GM12875 (cell line): ENCODE data around the gene MIOS.

ENCODE experiments used
- H3K4me3 ChIP-seq: one replicate; pipeline ENCODE4 v1.5.1; 2011; ENCODE audit warnings: low read depth, low read length, control low read depth
- CTCF ChIP-seq: IDR thresholded peaks from 2 replicates; pipeline ENCODE4 v1.5.1; 2011; ENCODE audit warnings: low read depth, mild to moderate bottlenecking, control low read depth, inconsistent platforms, low read length, moderate library complexity, borderline replicate concordance; ENCODE audit not compliant: insufficient read depth

Gene MIOS

DNA sequence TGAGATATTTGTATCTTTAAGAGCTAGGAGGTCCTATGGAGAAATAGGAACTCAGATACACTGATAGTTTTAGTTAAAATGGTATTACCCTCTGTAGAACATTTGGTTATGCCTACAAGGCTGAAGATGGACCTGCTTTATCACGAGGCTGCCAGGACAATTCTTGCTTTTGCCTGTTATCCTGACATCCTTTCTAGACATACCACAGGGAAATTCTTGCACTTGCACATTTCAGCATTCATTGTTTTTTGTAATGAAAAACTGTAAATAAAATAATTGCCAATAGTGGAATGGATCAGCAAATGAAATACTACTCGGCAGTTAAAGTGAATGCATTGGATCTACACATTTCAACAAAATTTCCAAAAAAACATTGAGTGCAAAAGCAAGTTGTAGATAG lies 40.7 kb upstream of the MIOS start:
- TF ChIP-seq CTCF: no peak
- no peak overlapping the region for H3K4me3 ChIP-seq

- no peak for TF ChIP-seq CTCF
- H3K4me3 ChIP-seq: no peak overlapping the region
Observed at GRCh38 chr7:7527047-7527446, 39.6 kb upstream of the MIOS start.

DNA sequence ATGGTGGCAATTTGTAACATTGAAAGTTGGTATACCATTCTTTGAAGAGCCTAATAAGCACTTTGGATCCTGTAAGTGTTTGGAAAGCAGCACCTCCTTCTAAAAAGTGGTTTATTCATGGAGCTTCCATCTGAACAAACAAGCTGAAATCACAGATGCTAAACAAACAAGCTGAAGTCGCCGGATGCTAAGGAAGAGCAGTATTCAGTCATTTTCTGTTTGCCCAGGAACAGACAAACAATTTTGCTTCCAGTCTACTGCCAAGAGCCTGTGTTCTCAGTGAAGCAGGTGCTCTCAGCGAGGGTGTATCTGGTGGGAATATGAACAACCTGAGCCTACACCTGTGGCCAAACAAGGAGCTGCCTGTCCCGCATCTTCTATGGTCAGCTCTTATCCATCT lies 37.4 kb upstream of the MIOS start:
- no peak for TF ChIP-seq CTCF
- H3K4me3 ChIP-seq: no peak overlapping the region

DNA sequence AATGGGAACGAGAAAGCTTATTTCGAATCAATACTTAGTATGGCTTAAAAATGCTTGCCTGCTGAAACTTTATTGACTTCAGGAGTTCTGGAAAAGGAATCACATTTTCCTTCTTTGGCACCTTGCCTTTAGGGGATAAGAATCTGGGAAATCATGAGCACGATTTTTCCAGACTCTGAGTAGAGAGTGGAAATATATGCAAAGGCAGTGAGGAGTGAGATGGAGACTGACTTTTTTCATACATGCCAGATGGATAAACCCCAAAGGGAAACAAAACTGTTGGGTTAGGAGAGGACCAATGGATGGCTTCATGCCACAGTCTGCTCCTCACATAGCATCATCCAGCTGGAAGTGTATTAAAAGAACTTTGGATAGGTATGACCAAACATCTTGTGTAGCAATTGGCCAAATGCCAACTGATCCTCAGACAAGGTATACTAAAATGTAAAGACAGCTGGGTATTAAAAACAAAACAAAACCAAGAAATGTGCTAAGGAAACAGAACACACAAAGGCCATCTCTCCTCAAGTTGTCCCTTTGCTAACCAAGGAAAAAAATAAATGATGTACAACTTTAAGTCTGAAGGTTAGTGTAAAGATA lies 32.8 kb upstream of the MIOS start:
- H3K4me3 ChIP-seq: no peak overlapping the region
- no peak for TF ChIP-seq CTCF

- no peak for TF ChIP-seq CTCF
- no peak within 1 kb of the TSS for H3K4me3 ChIP-seq
Observed at GRCh38 chr7:7535691-7536090, 31.0 kb upstream of the MIOS start, which contains the start of gene COL28A1. Gene COL28A1, minus strand, starts transcription at chr7:7535873. Its CDS starts 2,998 bp downstream, at chr7:7532875.

DNA sequence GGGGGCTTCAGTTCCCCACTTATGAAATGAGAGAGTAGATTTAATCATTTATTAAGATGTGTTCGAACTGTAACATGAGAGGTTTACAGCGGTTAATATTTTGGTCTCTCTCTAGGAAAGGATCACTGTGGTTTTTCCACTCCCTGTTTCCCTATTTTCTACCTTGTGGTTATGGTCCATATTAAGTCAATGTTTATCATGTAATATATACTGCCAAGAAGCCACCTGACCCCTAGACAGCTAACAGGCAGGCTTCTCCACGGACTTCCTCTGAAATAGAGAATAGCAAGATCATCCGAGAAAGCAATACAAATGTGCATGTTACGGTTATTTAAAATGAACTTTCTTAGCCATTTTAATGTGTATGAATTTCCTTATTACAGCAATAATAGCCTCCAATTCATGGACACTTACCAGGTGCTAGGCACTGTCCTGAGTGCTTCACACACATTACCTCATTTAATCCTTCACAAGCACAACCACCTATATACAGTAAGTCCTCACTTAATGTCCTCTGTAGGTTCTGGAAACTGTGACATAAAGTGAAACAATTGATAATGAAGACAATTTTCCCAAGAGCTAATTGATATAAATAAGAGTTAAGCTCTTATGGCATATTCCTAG lies 30.2 kb upstream of the MIOS start:
- H3K4me3 ChIP-seq: no peak overlapping the region
- no peak for TF ChIP-seq CTCF

DNA sequence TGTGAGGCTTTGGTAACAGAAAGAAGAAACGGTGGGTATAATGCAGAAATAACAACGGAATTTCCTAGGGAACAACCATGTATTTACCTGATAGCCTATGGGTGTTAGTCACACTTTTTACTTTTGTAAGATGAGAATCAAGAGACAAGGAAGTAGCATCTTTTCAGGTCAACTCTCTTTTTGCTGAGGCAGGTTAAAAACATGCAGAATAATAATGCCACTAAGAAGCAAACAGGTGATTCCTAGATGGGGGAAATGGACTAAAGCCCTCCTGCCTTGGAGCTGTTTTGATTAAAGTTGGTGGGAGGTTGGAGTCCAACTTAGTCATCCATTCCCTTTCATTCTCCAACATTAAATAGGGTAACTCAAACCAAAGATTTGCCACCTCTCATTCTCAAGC lies 29.0 kb upstream of the MIOS start:
- no peak for TF ChIP-seq CTCF

More for the DNA sequence above, 29.0 kb upstream of the MIOS start:
- H3K4me3 ChIP-seq: no peak overlapping the region
